ENCODE results near the gene SGMS1.
A peak's percentile ranks its signal among the peaks of the same experiment; 100 is the strongest.

Gene SGMS1

DNA sequence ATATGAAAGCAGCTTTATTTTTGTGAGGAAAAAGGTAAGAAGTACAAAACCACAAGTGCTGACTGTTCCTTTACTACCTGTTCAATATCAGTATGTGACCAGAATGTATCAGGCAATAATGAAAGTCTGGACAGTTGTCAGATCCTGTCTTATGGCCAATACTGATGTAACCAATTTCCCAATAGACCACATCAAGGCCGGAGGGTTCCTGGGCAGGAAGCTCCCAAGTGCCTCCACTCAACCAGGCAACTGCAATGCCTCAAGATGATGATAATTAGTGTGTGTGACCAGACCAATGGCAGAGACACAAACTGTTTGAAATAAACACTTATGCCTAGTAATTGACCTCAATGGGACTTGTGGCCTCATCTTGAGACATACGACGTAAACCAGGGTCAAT is 223.1 kb downstream of the SGMS1 start:
- Histone ChIP-seq H3K9ac (ENCODE audit: low read depth, low read length) (no peak overlapping the region), H3K27me3 (ENCODE audit: control insufficient read depth, insufficient read depth, low read length) (no peaks in the 10 kb centered on the region), H3K4me3 (ENCODE audit: low read depth, low read length) (no peak overlapping the region), H3K4me1 (ENCODE audit: control insufficient read depth, insufficient read depth, low read length) (peaks cover 15% of the 10 kb centered on the region), H3K9me3 (ENCODE audit: control insufficient read depth, insufficient read depth, low read length) (no peaks in the 10 kb centered on the region), H3K36me3 (ENCODE audit: control insufficient read depth, insufficient read depth, low read length) (no peaks in the 10 kb centered on the region), H3K27ac (ENCODE audit: low read depth, low read length) (no peak overlapping the region)

DNA sequence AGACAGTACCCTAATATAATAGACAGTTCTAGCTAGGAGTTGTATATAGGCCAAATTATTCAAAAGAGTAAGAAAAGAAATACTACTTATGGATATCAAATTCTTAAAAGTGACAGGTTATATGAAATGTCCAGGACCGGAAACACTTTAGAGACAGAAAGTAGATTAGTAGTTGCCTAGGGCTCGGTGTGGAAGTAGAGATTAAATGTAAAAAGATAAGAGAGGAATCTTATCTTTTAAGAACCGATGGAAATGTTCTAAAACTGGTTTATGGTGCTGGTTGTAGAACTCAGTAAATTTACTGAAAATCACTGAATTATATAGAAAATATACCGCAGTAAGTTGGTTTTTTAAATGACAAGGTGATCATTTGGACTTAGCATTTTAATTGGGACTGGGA is 224.9 kb downstream of the SGMS1 start:
- Histone ChIP-seq H3K27me3 (ENCODE audit: control insufficient read depth, insufficient read depth, low read length) (no peaks in the 10 kb centered on the region), H3K9ac (ENCODE audit: low read depth, low read length) (no peak overlapping the region), H3K27ac (ENCODE audit: low read depth, low read length) (no peak overlapping the region), H3K4me3 (ENCODE audit: low read depth, low read length) (no peak overlapping the region), H3K9me3 (ENCODE audit: control insufficient read depth, insufficient read depth, low read length) (no peaks in the 10 kb centered on the region), H3K4me1 (ENCODE audit: control insufficient read depth, insufficient read depth, low read length) (peaks cover 9% of the 10 kb centered on the region; the same call in 1 of the 2 replicates), H3K36me3 (ENCODE audit: control insufficient read depth, insufficient read depth, low read length) (no peaks in the 10 kb centered on the region)

GRCh38 chr10:50398381-50398780 is 225.4 kb downstream of the SGMS1 start:
- H3K27ac ChIP-seq (ENCODE audit: low read depth, low read length) = no peak overlapping the region
- H3K9ac ChIP-seq (ENCODE audit: low read depth, low read length) = no peak overlapping the region
- no peaks in the 10 kb centered on the region for H3K36me3 ChIP-seq (ENCODE audit: control insufficient read depth, insufficient read depth, low read length)
- H3K4me1 ChIP-seq (ENCODE audit: control insufficient read depth, insufficient read depth, low read length) = peaks cover 9% of the 10 kb centered on the region; the same call in 1 of the 2 replicates
- no peaks in the 10 kb centered on the region for H3K27me3 ChIP-seq (ENCODE audit: control insufficient read depth, insufficient read depth, low read length)
- H3K4me3 ChIP-seq (ENCODE audit: low read depth, low read length) = no peak overlapping the region
- no peaks in the 10 kb centered on the region for H3K9me3 ChIP-seq (ENCODE audit: control insufficient read depth, insufficient read depth, low read length)

DNA sequence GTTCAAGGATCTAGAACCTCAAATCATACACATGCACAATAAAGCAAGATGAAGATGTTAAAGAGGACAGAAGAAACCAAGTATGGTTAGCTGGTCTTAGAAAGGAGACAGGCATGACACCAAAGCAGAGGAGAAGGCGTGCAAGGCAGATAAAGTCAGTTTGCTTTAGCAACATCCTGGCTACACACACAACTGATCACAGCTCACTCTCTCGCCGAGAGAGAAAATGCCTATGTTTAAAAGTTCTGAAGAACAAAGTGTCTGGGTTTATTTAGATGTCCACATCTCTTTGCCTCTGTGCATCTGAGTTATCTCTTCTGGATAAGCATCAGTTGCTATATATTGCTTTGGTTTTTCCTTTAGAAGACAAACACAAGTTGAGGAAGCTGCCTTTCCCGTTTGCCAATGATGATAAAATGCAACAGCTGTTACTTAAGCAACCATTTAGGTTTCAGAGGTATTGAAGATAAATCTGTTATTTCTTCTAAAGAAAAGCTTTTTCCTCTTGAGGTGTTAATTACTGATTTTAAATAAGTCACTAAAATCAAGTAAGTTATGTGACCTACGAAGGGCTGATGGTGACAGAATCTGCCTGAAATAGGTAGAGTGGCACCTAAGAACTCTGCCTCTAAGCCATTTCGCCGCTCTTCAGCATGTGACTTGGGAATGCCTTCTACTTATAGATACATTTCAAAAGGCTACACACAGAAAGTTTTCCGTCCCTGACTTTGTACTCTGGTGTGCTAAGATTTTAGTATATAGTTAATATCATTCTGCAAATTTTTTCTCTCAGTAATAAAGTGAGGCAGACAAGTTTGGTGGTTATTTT is 226.2 kb downstream of the SGMS1 start:
- Histone ChIP-seq H3K9ac (ENCODE audit: low read depth, low read length) (no peak overlapping the region), H3K36me3 (ENCODE audit: control insufficient read depth, insufficient read depth, low read length) (no peaks in the 10 kb centered on the region), H3K9me3 (ENCODE audit: control insufficient read depth, insufficient read depth, low read length) (no peaks in the 10 kb centered on the region), H3K27me3 (ENCODE audit: control insufficient read depth, insufficient read depth, low read length) (no peaks in the 10 kb centered on the region), H3K4me1 (ENCODE audit: control insufficient read depth, insufficient read depth, low read length) (peaks cover 9% of the 10 kb centered on the region; the same call in 1 of the 2 replicates), H3K27ac (ENCODE audit: low read depth, low read length) (no peak overlapping the region), H3K4me3 (ENCODE audit: low read depth, low read length) (no peak overlapping the region)

GRCh38 chr10:50396491-50397311 is 227.1 kb downstream of the SGMS1 start:
- Histone ChIP-seq H3K27ac (ENCODE audit: low read depth, low read length) (no peak overlapping the region), H3K9me3 (ENCODE audit: control insufficient read depth, insufficient read depth, low read length) (no peaks in the 10 kb centered on the region)

DNA sequence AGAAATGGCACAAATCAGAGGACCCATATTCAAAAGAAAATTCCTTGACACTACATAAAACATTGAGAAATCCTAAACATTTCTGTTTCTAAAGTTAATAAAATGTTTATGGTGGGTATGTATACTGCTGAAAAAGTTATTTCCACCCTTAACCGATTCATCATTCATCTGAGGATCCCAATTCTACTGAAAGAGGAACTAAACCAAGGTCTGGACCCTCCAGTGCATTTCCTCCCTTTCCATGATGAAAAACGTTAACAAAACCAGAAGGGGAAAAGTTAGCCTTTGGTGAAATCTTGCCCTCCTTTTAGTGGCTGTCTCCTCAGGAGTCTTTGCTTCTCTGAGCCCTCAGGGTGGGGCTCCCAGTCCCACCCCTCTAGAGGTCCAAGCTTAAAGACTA is 227.9 kb downstream of the SGMS1 start:
- Histone ChIP-seq H3K27ac (ENCODE audit: low read depth, low read length) (no peak overlapping the region), H3K9ac (ENCODE audit: low read depth, low read length) (no peak overlapping the region), H3K36me3 (ENCODE audit: control insufficient read depth, insufficient read depth, low read length) (no peaks in the 10 kb centered on the region), H3K27me3 (ENCODE audit: control insufficient read depth, insufficient read depth, low read length) (no peaks in the 10 kb centered on the region), H3K4me1 (ENCODE audit: control insufficient read depth, insufficient read depth, low read length) (peaks cover 21% of the 10 kb centered on the region), H3K9me3 (ENCODE audit: control insufficient read depth, insufficient read depth, low read length) (no peaks in the 10 kb centered on the region), H3K4me3 (ENCODE audit: low read depth, low read length) (no peak overlapping the region)

More at GRCh38 chr10:50396491-50397311, 227.1 kb downstream of the SGMS1 start:
- Histone ChIP-seq H3K9ac (ENCODE audit: low read depth, low read length) (no peak overlapping the region), H3K36me3 (ENCODE audit: control insufficient read depth, insufficient read depth, low read length) (no peaks in the 10 kb centered on the region), H3K4me3 (ENCODE audit: low read depth, low read length) (no peak overlapping the region), H3K4me1 (ENCODE audit: control insufficient read depth, insufficient read depth, low read length) (peaks cover 13% of the 10 kb centered on the region), H3K27me3 (ENCODE audit: control insufficient read depth, insufficient read depth, low read length) (no peaks in the 10 kb centered on the region)

- H3K4me1 ChIP-seq (ENCODE audit: control insufficient read depth, insufficient read depth, low read length) = peaks cover 27% of the 10 kb centered on the region
These were observed 228.5 kb downstream of the SGMS1 start for GRCh38 chr10:50395271-50395670.

GRCh38 chr10:50394832-50395231 is 228.9 kb downstream of the SGMS1 start:
- Histone ChIP-seq H3K4me3 (ENCODE audit: low read depth, low read length) (no peak overlapping the region), H3K4me1 (ENCODE audit: control insufficient read depth, insufficient read depth, low read length) (peaks cover 27% of the 10 kb centered on the region), H3K9ac (ENCODE audit: low read depth, low read length) (no peak overlapping the region), H3K27me3 (ENCODE audit: control insufficient read depth, insufficient read depth, low read length) (no peaks in the 10 kb centered on the region), H3K27ac (ENCODE audit: low read depth, low read length) (no peak overlapping the region), H3K9me3 (ENCODE audit: control insufficient read depth, insufficient read depth, low read length) (no peaks in the 10 kb centered on the region), H3K36me3 (ENCODE audit: control insufficient read depth, insufficient read depth, low read length) (no peaks in the 10 kb centered on the region)

More at GRCh38 chr10:50395271-50395670, 228.5 kb downstream of the SGMS1 start:
- H3K9ac ChIP-seq (ENCODE audit: low read depth, low read length) = no peak overlapping the region
- H3K4me3 ChIP-seq (ENCODE audit: low read depth, low read length) = no peak overlapping the region
- H3K27ac ChIP-seq (ENCODE audit: low read depth, low read length) = no peak overlapping the region
- H3K9me3 ChIP-seq (ENCODE audit: control insufficient read depth, insufficient read depth, low read length) = no peaks in the 10 kb centered on the region
- no peaks in the 10 kb centered on the region for H3K36me3 ChIP-seq (ENCODE audit: control insufficient read depth, insufficient read depth, low read length)
- H3K27me3 ChIP-seq (ENCODE audit: control insufficient read depth, insufficient read depth, low read length) = no peaks in the 10 kb centered on the region

- H3K4me1 ChIP-seq (ENCODE audit: control insufficient read depth, insufficient read depth, low read length) = peaks cover 27% of the 10 kb centered on the region
- no peak overlapping the region for H3K4me3 ChIP-seq (ENCODE audit: low read depth, low read length)
- H3K27ac ChIP-seq (ENCODE audit: low read depth, low read length) = peak overlapping the region; percentile 65
- no peak overlapping the region for H3K9ac ChIP-seq (ENCODE audit: low read depth, low read length)
- H3K27me3 ChIP-seq (ENCODE audit: control insufficient read depth, insufficient read depth, low read length) = no peaks in the 10 kb centered on the region
- H3K36me3 ChIP-seq (ENCODE audit: control insufficient read depth, insufficient read depth, low read length) = no peaks in the 10 kb centered on the region
- no peaks in the 10 kb centered on the region for H3K9me3 ChIP-seq (ENCODE audit: control insufficient read depth, insufficient read depth, low read length)
These were observed 229.8 kb downstream of the SGMS1 start for GRCh38 chr10:50393784-50394467.

GRCh38 chr10:50392966-50393718 is 230.6 kb downstream of the SGMS1 start:
- no peaks in the 10 kb centered on the region for H3K36me3 ChIP-seq (ENCODE audit: control insufficient read depth, insufficient read depth, low read length)
- no peaks in the 10 kb centered on the region for H3K9me3 ChIP-seq (ENCODE audit: control insufficient read depth, insufficient read depth, low read length)
- peaks cover 27% of the 10 kb centered on the region for H3K4me1 ChIP-seq (ENCODE audit: control insufficient read depth, insufficient read depth, low read length)
- H3K27me3 ChIP-seq (ENCODE audit: control insufficient read depth, insufficient read depth, low read length) = no peaks in the 10 kb centered on the region
- H3K9ac ChIP-seq (ENCODE audit: low read depth, low read length) = no peak overlapping the region
- no peak overlapping the region for H3K4me3 ChIP-seq (ENCODE audit: low read depth, low read length)
- H3K27ac ChIP-seq (ENCODE audit: low read depth, low read length) = peak overlapping the region; percentile 65
